Stimulated activated CD4-positive, alpha-beta T cell treated with anti-CD3 and anti-CD28 coated beads, Interleukin-15, amount 100 ng/mL, for 1 hour (primary cell): ENCODE data around the gene SDHA.

Source experiments
- DNase-seq, 2 donors: peaks; one replicate each; pipeline ENCODE4 v3.0.0-alpha.2; 2020; ENCODE audit warnings: low read depth in 1 of 2, low spot score in 1 of 2

SDHA gene

DNA sequence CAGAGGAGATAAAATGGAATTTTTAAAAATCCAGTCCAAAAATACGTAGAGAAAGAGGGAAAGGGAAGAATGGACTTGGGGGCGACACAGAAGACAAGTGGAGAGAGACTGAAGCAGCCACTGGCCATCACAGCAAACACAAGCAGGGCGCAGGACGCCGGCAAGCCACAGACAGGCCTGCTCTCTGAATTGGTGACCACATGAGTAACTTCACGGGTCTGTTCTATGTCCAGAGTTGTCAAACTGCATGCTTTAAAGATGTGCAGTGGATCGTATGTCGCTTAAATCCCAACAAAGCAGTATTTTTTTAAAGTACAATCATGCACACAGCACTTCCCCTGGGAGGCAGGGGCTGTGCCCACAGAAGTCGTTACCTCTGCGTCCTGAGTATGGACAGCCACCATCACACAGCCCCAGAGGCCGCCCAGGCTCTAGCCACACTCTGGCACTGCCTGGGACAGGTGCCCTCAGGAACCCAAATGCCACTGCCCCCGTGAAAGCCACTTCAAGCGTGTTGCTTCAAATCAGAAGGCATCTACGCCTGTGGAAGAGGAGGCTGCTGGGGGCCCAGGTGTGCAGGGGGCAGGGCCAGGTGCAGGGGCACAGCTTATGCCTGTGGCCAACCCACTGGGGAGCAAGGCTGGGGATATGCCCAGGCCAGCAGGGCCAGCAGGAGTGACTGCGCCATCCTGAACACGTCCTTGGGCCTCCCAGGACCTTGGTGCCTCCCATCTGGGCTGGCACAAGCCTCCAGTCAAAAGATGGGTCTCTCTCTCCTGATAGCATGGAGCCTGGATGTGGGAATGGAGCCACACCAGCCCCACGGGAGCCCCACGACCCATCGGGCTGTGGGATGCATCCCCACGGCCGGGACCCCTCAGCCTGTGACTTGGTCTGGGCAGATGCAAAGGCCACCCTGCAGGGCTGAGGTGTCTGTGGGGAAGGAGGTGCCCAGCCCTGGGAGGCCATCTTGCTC, 32.7 kb upstream of the SDHA start:
- DNase-seq: no peak

DNA sequence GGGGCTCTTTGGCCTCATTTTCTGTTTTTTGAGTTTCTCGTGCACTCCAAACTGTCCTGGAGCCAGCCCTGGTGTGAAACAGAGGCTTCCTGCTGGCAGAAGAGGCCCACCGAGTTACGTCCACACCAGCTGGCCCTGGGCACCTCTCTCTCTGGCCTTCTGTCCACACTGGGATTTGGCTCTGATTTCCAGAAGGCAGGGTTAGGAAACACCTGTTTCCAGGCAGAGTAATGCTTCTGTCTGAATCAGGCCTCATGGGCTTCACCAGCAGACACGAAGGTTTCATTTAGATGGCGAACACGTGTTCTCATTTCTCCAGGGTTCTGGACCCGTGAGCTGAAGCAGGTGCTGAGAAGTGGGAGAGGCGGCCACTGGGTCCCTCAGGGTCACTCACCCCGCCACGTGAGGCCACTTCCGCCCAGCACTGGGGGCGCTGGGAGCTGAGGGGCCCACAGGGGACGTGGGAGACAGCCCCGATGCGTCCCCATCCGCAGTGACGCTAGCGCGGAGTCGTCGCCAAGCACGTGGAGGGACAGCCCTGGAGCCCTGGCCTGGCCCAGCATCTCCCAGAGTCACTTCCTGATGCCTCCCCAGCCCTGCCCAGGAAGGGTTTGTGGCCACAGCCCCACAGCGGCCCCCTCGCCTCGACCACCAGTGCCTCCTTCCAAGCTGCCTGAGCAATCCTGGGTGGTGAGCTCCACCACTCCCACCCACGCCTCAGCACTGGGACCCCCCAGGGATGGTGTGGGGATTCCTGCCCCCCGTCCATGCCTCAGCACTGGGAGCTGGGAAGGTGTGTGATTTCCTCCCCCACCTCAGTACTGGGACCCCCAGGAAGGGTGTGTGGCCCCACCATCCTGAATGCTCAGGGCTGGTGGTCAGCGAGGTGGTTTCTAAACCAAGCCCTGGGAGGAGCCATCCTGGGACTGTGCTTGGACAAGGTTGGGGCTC, 31.8 kb upstream of the SDHA start:
- no peak for DNase-seq

DNA sequence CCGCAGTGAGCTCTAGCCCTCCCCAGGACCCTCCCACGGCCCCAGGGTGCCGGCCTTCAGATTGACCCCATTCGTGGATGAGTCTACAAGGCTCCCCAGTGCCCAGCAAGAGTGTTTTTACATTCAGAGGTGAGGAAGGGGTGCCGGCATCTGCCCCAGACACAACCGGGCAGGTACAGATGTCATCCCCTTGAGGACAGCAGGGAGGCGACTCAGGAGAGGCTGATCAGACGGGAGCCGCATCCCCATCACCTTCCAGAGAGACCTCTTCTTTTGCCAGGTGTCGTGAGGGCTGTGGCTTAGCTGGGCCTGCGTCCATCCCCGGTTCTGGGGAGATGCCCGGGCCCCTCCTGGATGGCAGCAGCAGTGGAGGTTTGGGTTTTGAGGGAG, 31.1 kb upstream of the SDHA start:
- DNase-seq: no peak

DNA sequence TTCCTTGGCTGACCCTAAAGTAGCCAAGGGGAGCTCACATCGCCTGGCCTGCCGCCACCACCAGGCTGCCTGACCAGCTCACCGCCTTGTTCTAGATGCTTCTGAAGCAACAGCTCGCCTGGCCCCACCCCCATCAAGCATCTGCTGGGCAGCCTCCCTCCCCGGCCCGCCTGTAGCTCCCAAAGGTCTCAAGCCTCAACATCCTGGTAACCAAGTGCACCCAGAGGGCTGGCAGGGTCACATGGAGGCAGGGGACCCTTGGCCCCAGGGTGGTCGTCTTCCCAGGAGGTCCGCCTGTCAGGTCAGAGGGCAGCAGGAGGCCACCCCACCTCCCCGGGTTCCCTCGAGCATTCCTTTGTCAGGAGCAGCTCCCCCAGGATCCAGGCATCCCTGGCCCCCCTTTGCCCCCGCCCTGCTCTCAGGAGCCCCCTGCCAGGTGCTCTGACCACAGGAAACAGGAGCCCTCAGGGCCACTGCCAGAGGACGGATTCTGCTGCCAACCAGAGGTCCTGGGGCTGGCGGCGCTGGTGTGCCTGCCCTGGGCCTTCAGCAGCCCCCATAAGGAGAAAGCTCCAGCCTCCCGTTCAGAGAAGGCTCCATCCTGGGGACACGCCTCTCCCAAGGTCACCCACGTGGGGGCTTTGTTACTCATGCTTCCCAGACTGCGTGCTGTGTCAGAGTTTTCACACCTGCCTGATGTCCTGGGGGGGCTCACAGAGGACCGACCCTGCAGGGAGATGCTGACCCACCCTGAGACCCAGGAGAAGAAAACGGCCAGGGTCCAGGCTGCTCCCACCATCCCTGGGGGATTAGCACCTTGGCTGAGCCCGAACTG, 30.3 kb upstream of the SDHA start:
- no peak for DNase-seq

DNA sequence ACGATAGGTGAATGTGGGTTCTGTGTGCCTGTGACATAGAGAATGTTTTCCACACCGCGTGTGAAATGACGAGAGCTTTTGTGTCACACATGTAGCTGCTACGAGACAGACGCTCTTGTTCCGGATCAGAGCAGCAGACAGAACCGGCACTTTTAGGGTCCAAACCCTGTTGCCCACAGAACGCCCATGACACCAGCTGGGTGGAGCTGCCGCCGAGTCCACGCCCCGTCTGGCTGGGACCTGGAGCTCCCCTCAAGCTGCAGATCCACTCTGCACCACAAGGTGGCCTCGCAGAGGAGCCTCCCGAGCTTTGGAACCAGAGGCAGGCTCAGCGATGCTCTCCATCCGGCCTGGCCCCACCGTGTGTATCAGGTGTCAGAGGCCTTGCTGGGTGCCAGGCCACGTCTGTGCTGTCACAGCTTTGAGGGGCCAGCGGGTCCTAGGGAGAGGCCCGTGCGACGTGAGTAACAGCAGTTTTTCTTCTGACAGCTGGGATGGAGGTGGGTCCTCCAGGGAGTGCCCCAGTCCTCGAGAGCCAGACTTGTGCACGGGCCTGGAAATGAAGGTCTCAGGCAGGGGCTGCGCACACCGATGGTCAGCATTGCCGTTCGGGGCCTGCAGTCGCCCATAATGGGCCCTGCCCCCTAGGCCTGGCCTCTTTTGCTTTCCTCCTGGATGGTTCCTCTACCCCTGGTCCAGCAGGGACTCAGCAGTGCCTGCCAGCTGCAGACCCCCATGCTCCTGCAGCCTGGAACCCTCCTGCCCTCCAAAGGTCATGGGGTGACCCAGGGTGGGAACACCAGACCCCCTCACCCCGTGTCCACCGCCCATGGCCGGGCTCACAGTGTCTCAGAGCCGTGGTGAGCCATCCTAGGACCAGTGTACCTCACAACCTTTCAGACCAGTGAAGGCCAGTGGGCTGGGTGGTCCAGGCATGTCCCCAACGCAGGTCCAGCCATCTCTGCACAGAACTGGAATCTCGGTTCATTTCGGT, 29.3 kb upstream of the SDHA start:
- DNase-seq: peak; percentile 67 to 83

DNA sequence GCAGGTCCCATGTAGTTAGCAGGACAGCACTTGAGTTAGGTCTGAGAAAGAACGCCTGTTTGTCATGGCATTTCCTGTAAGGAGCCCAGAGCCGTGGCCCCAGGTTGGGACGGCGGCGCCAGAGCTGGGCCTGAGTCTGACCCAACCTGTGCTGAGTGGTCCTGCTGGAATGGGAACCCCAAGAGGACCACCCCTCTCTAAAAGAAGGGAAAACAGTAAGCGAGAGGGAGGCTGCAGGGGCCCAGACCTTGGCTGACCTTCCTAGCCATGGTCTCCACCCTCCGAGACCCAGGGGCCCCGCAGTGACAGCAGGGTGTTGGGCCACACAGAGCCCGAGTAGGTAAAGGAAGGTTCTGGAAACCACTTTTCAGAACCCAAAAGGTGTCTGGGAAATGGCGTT, 28.6 kb upstream of the SDHA start:
- DNase-seq: no peak

DNA sequence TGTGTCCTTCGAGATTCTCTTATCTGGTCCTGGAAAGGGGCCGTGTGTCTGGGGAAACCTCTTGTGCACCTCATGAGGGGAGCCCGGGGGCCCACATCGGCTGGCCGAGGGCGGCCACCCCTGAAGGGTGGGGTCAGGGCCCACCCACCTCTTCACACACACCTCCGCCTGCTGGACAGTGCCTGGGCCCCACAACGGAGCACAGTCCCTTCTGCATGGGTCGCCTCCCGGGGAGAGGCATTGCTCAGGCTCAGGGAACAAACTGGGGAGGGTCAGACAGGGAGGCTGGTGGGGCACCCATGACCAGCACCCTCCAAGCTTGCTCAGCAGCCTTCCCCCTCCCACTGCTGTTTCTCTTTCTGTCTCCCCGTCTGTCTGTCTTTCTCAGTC, 28.1 kb upstream of the SDHA start:
- no peak for DNase-seq

DNA sequence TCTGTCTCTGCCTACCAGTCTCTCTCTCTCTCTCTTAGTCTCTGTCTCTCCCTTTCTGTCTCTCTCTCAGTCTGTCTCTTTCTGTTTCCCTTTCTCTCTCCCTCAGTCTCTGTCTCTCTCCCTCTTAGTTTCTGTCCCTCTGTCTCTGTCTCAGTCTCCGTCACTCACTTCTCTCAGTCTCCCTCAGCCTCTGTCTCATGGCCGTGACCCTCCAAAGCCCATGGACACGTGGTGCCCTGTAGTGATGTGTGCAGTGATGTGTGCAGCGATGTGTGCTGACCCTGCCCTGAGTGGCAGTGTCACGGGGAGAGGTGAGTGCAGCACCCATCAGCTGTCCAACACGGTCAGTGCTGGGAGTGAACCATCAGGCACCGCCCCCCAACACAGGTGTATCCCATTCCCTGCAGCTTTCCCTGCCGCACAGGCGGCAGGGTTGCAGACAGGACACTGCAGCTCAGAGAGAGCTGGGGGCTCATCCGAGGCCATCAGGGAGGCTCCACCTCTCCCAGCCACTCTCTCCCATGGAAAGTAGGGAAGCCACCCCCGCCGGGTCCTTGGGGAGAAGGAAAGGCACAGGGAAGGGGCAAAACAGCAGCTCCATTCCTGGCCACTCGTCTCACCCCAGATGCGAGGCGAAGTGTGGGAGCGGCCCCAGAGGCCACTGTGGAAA, 27.6 kb upstream of the SDHA start:
- DNase-seq: no peak

DNA sequence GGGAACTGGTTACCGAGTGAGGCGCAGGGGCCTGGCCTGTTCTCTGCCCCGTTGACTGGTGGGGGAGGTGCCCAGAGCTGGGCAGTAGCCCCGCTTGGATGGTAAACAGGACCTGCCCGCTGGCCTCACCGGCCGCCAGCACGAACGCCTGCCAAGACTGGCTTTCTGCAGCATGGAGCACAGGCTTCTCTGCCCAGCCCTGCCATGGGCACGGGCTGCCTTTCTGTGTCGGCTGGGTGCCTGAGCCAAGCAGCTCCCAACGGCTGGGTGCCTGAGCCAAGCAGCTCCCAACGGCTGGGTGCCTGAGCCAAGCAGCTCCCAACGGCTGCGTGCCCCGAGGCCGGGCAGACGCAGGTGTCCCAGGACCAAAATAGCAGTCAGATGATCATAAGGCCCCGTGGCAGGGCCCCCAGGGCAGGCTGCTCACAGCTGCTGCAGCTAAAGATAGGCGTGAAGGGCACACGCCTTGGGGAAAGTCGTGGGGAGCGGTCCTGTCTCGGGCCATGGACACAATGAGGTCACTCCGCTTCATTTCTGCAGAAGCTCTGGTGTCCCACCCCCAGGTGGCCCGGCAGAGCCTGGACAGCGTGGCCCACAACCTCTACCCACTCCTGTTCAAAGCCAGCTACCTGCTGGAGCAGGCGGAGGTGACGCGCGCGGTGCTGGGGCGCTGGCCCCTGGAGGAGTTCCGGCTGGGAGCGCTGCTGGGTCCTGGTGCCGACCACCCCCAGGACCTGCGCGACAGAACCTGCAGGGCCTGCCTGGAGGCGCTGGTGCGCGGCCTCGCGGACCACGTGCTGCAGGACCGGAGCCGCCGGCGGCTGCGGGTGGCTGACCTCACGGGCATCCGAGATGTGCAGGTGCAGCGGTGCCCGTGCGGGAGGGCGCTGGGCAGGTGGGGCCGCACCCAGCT, 26.8 kb upstream of the SDHA start, which contains the start of gene LRRC14B:
TSS of gene LRRC14B (plus strand) at position 460 of the 913 bp plus-strand sequence. CDS start at position 504, 44 bp downstream.
- no peak for DNase-seq

DNA sequence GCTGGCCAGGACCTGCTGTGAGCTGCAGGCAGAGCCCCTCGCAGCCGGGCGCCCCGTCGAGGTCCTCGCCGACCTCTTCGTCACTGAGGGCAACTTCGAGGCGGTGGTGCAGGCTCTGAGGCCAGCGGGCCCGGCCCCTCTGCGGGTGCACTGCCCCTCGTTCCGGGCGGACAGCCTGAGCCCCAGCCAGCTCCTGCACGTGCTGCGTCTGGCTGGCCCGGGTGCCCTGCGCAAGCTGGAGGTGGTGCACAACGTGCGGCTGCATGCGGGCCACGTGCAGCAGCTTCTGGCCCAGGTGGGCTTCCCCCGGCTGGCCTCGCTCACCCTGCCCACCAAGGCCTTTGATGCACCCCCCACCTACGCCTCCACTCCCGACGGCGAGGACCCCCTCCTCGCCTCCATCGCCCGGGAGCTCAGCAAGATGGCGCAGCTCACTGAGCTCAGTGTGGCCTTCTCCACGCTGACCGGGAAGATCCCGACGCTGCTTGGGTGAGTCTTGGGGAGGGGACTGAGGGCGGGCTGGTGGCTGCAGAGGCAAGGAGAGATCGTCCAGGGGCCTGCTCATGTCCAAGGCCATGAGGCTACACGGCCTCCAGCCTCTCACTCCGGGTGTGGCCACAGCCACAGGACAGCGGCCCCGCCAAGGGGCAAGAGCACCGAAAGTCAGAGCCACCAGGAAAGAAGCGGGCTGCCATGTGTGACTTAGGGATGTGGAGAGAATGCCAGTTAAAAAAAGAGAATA, 26.0 kb upstream of the SDHA start:
- no peak for DNase-seq

DNA sequence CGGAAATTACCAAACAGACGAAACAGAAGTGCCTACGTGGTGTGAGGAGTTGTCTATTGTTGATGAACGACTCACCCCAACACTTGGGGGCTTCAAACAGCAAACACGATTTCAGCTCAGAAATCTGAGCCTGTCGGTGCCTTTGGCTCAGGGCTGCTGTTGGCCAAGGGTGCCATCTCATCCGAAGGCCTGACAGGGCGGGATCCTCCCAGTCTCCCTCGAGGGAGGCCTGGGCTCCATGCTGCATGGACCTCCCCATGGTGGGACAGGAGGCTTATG, 25.5 kb upstream of the SDHA start:
- DNase-seq: no peak

DNA sequence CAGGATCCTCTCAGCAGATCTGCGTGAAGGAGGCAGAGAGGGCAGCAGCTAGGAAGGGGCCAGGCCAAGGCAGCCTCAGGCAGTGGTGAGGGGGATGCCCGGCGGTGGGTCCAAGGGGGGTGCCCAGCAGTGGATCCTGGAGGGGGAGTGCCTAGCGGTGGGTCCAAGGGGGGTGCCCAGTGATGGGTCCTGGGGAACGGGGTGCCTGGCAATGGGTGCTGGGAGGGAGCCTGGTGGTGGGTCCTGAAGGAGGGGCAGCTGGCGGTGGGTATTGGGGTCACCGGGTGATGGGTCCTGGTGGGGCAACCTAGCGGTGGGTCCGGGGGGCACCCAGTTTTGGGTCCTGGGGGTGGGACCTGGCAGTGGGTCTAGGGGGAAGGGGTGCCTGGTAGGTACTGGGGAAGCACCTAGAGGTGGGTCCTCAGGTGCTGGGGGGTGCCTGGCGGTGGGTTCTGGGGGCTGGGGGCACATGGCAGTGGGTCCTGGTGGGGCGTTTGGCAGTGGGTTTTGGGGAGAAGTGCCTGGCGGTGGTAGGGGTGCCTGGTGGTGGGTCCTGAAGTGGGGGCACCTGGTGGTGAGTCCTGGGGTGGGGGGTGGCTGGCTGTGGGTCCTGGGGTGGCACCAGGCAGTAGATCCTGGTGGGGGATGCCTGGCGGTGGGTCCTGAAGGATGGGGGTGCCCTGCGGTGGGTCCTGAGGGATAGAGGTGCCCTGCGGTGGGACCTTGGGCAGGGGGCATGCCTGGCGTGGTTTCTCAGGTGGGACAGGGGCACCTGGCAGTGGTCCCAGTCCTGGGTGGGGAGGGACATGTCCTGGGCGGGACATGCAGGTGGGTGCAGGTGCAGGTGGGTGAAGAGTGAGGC, 24.9 kb upstream of the SDHA start:
- DNase-seq: no peak

DNA sequence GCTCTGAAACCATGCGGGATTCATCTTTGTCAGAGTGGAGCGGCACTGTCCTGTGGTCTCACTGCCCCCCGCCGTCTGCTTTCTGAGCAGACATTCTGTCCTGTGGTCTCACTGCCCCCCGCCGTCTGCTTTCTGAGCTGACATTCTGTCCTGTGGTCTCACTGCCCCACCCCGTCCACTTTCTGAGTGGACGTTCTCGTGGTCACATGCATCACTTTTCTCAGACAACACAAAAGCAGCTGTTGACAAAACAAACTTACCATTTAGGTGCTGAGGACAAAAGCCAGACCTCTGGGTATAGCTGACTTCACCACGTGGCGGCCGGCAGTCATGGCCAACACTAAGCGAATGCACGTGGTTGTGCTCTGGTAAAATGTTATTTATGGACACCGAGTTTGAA, 24.0 kb upstream of the SDHA start:
- DNase-seq: no peak

DNA sequence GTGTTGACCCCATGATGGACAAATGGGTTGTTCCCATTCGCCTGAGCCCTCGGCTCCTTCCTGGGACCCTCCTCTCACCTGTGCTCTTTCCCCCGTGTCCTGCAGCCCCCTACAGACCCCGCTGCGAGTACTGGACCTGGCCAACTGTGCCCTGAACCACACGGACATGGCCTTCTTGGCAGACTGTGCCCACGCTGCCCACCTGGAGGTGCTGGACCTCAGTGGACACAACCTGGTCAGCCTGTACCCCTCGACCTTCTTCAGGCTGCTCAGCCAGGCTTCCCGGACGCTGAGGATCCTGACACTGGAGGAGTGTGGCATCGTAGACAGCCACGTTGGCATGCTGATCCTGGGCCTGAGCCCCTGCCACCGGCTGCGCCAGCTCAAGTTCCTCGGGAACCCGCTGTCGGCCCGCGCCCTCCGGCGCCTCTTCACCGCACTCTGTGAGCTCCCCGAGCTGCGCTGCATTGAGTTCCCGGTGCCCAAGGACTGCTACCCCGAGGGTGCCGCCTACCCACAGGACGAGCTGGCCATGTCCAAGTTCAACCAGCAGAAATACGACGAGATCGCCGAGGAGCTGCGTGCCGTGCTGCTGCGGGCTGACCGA, 23.4 kb upstream of the SDHA start:
- no peak for DNase-seq

DNA sequence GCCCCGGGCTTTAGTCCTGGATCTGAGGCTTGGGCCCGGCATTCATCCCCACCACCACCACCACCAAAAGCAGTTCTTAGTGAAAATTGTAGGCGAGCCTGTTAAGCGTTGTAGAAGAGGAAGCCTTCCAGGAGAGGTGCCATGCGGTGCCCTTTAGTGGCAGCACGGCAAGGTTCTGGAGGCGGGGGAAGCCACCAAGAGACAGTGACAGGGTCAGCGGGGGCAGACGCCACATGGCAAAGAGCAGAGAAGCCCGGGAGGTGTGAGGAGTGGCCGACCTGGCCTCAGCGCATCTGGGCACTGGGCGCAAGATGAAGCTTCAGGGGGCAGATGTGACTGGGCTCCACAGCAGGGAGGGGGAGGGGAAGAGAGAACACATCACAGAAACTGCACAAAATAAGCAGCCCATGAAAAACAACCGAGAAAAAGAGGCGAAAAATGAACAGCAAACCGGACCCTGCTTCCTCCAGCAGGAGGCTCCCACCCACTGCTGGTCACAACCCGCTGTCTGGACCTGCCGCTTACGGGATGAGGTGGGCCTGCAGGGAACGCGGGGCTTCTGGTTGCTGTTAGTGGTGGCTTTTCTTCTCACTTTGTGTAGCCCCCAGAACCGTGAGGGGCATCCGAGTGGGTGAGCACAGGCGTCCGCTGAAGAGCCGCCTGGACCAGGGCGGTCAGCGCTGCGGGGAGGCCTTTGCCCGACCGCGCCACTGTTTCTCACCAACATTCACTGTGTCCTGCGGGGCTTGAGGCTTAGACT, 22.5 kb upstream of the SDHA start:
- DNase-seq: no peak

DNA sequence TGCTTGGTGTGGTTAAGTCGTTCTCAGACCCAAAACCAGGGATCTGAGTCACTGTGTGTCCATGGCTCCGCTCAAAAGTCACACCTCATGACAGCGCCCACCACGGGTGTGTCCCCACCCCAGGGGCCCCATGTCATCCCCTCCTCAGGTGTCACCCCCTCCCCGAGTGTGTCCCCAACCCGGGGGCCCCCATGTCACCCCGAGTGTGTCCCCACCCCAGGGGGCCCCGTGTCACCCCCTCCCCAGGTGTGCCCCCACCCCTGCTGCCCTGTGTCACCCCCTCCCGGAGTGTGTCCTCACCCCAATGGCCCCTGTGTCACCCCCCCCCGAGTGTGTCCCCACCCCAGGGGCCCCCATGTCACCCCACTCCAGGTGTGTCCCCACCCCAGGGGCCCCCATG, 21.8 kb upstream of the SDHA start:
- DNase-seq: no peak
